ENCODE data around the gene ENPP6.
A peak's percentile ranks its signal among the peaks of the same experiment; 100 is the strongest.

Gene ENPP6

GRCh38 chr4:184169225-184169867, 48.3 kb downstream of the ENPP6 start:
- Histone ChIP-seq H3K36me3 (no peaks in the 10 kb centered on the region), H3K27me3 (peaks cover 59% of the 10 kb centered on the region), H3K27ac (no peak overlapping the region), H3K4me1 (ENCODE audit: control insufficient read depth in 1 of 2, insufficient read depth in 1 of 2, low read depth in 1 of 2, low read length in 1 of 2) (peaks cover 8% of the 10 kb centered on the region in 2 experiments), H3K9me3 (no peaks in the 10 kb centered on the region), H3K4me3 (ENCODE audit: low read depth in 1 of 2, low read length in 1 of 2) (no peak overlapping the region)
- TF ChIP-seq, protein P1, sequence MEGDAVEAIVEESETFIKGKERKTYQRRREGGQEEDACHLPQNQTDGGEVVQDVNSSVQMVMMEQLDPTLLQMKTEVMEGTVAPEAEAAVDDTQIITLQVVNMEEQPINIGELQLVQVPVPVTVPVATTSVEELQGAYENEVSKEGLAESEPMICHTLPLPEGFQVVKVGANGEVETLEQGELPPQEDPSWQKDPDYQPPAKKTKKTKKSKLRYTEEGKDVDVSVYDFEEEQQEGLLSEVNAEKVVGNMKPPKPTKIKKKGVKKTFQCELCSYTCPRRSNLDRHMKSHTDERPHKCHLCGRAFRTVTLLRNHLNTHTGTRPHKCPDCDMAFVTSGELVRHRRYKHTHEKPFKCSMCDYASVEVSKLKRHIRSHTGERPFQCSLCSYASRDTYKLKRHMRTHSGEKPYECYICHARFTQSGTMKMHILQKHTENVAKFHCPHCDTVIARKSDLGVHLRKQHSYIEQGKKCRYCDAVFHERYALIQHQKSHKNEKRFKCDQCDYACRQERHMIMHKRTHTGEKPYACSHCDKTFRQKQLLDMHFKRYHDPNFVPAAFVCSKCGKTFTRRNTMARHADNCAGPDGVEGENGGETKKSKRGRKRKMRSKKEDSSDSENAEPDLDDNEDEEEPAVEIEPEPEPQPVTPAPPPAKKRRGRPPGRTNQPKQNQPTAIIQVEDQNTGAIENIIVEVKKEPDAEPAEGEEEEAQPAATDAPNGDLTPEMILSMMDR (IDR thresholded peaks at IDR 0.05): no peak

DNA sequence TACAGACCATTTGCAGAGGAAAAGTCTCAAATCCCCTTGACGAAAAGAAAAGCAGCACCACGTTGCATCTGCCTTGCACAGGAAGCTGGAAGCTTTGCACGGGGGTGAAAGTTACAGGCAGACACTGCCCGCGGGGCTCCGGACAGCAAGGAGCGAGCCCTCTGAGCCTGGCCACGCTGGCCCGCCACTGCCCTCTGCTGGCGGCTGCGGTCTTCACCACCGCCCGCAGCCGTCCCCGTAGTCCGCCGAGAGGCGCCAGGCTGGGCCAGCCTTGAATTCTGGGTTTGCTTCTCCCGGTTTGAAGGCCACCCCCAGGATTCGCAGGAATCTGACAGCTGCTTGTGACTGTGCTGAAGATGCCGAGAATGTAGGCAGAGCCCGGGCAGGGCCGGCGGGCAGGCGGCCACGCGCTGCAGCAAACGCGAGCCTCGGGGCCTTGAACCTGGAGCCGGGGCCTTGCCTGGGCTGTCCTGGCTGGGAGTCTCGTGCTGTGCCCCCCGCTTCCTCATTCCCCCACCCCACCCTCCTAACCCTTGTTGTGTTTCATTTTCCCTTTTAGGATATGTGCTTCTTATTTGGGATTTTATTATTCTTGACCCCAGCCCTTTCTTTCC, 49.2 kb downstream of the ENPP6 start:
- Histone ChIP-seq H3K9me3 (no peaks in the 10 kb centered on the region), H3K27ac (no peak overlapping the region), H3K4me1 (ENCODE audit: control insufficient read depth in 1 of 2, insufficient read depth in 1 of 2, low read depth in 1 of 2, low read length in 1 of 2) (peaks cover 8% of the 10 kb centered on the region in 2 experiments), H3K36me3 (no peaks in the 10 kb centered on the region), H3K27me3 (peaks cover 52% of the 10 kb centered on the region), H3K4me3 (ENCODE audit: low read depth in 1 of 2, low read length in 1 of 2) (peak overlapping the region in 1 of 2 experiments; percentile 18)
- TF ChIP-seq, protein P1 (IDR thresholded peaks at IDR 0.05): peak; percentile 87

GRCh38 chr4:184167576-184167975, 50.1 kb downstream of the ENPP6 start:
- Histone ChIP-seq H3K27me3 (peaks cover 45% of the 10 kb centered on the region), H3K9me3 (no peaks in the 10 kb centered on the region), H3K27ac (no peak overlapping the region), H3K36me3 (no peaks in the 10 kb centered on the region), H3K4me1 (ENCODE audit: control insufficient read depth in 1 of 2, insufficient read depth in 1 of 2, low read depth in 1 of 2, low read length in 1 of 2) (peaks cover 8% of the 10 kb centered on the region in 2 experiments), H3K4me3 (ENCODE audit: low read depth in 1 of 2, low read length in 1 of 2) (no peak overlapping the region)
- TF ChIP-seq, protein P1 (IDR thresholded peaks at IDR 0.05): no peak

- TF ChIP-seq, protein P1 (IDR thresholded peaks at IDR 0.05): no peak
- H3K27ac ChIP-seq: no peak overlapping the region
- peaks cover 37% of the 10 kb centered on the region for H3K27me3 ChIP-seq
- H3K9me3 ChIP-seq: no peaks in the 10 kb centered on the region
- no peaks in the 10 kb centered on the region for H3K36me3 ChIP-seq
- H3K4me1 ChIP-seq (ENCODE audit: control insufficient read depth in 1 of 2, insufficient read depth in 1 of 2, low read depth in 1 of 2, low read length in 1 of 2): peaks cover 8% of the 10 kb centered on the region in 2 experiments
- H3K4me3 ChIP-seq (ENCODE audit: low read depth in 1 of 2, low read length in 1 of 2): no peak overlapping the region
These were observed 50.9 kb downstream of the ENPP6 start for GRCh38 chr4:184166736-184167135.

- Histone ChIP-seq H3K4me3 (ENCODE audit: low read depth in 1 of 2, low read length in 1 of 2) (no peak overlapping the region), H3K36me3 (no peaks in the 10 kb centered on the region), H3K27ac (no peak overlapping the region), H3K27me3 (peaks cover 29% of the 10 kb centered on the region), H3K9me3 (no peaks in the 10 kb centered on the region), H3K4me1 (ENCODE audit: control insufficient read depth in 1 of 2, insufficient read depth in 1 of 2, low read depth in 1 of 2, low read length in 1 of 2) (peaks cover 8% of the 10 kb centered on the region in 2 experiments)
- TF ChIP-seq, protein P1 (IDR thresholded peaks at IDR 0.05): no peak
These were observed 52.4 kb downstream of the ENPP6 start for GRCh38 chr4:184165291-184165690.

Measured in neutrophil (primary cell).